GM10266 (cell line): ENCODE results near the gene CRTC1.

Experiments
- DNase-seq: peaks from one replicate; pipeline ENCODE4 v3.0.0; 2012; ENCODE audit errors: extremely low spot score
- CTCF ChIP-seq: IDR thresholded peaks from 2 replicates; pipeline ENCODE4 v1.5.1; 2012; ENCODE audit warnings: mild to moderate bottlenecking, low read depth; ENCODE audit not compliant: control insufficient read depth, insufficient read depth; ENCODE audit errors: missing control alignments

The CRTC1 gene

GRCh38 chr19:18785179-18786124 is 102.0 kb downstream of the CRTC1 start:
- DNase-seq, result peak; percentile 98
- TF ChIP-seq CTCF, result no peak

- TF ChIP-seq CTCF, result no peak
- DNase-seq, result no peak
These were observed 105.3 kb downstream of the CRTC1 start for GRCh38 chr19:18788529-18789421.

GRCh38 chr19:18789422-18789869 is 106.0 kb downstream of the CRTC1 start:
- TF ChIP-seq CTCF, result no peak

GRCh38 chr19:18789883-18790565 is 106.5 kb downstream of the CRTC1 start:
- TF ChIP-seq CTCF, result no peak
- DNase-seq, result no peak

More at GRCh38 chr19:18789422-18789869, 106.0 kb downstream of the CRTC1 start:
- no peak for DNase-seq

GRCh38 chr19:18790566-18791314 is 107.3 kb downstream of the CRTC1 start, which contains the start of gene COMP:
Gene COMP (minus strand): TSS chr19:18791305. CDS start chr19:18791269, 36 bp downstream.
- DNase-seq, result no peak
- no peak for TF ChIP-seq CTCF

GRCh38 chr19:18791315-18791678 is 107.8 kb downstream of the CRTC1 start:
- TF ChIP-seq CTCF, result no peak
- no peak for DNase-seq
